Uterus (tissue), 2 donors: Measurements from ENCODE around the gene CREB1.

ENCODE experiments used
- POLR2A ChIP-seq, 2 donors: fragments of 450-650 bp; IDR thresholded peaks; one replicate each; pipeline ENCODE4 v1.6.1; 2016; ENCODE audit warnings: antibody characterized with exemption in 2 of 2, mild to moderate bottlenecking in 1 of 2, moderate library complexity in 1 of 2
- TF ChIP-seq, protein P1 (sequence below), 4 experiments: fragments of 200-600 bp in 2 of 4; fragments of 450-650 bp in 2 of 4; sonication (generic) in 2 of 4; IDR thresholded peaks; one replicate each; pipeline ENCODE4 v1.5.1; 2016 to 2019; ENCODE audit warnings: antibody characterized with exemption in 4 of 4, mild to moderate bottlenecking in 2 of 4, moderate library complexity in 1 of 4

GRCh38 chr2:207558079-207558491 is 28.3 kb downstream of the CREB1 start:
- TF ChIP-seq, protein P1, sequence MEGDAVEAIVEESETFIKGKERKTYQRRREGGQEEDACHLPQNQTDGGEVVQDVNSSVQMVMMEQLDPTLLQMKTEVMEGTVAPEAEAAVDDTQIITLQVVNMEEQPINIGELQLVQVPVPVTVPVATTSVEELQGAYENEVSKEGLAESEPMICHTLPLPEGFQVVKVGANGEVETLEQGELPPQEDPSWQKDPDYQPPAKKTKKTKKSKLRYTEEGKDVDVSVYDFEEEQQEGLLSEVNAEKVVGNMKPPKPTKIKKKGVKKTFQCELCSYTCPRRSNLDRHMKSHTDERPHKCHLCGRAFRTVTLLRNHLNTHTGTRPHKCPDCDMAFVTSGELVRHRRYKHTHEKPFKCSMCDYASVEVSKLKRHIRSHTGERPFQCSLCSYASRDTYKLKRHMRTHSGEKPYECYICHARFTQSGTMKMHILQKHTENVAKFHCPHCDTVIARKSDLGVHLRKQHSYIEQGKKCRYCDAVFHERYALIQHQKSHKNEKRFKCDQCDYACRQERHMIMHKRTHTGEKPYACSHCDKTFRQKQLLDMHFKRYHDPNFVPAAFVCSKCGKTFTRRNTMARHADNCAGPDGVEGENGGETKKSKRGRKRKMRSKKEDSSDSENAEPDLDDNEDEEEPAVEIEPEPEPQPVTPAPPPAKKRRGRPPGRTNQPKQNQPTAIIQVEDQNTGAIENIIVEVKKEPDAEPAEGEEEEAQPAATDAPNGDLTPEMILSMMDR (IDR thresholded peaks at IDR 0.05) = no peak
- no peak for TF ChIP-seq POLR2A (IDR thresholded peaks at IDR 0.05)
